SK-N-MC (cell line): ENCODE measurements around the gene DDHD1.

ENCODE experiments used
- EZH2 ChIP-seq: fragments of 200-600 bp; sonication (generic); IDR thresholded peaks from one replicate; pipeline ENCODE4 v1.6.1; 2017; ENCODE audit warnings: antibody characterized with exemption
- FOXP2 ChIP-seq: optimal IDR thresholded peaks from 2 replicates; pipeline ENCODE3; 2011; ENCODE audit warnings: mild to moderate bottlenecking, moderate library complexity; ENCODE audit not compliant: insufficient read depth; ENCODE audit errors: extremely low read length, control extremely low read depth
- POLR2AphosphoS5 ChIP-seq: IDR thresholded peaks from 2 replicates; pipeline ENCODE4 v1.6.1; 2012; ENCODE audit warnings: mild to moderate bottlenecking, low read depth, low read length, borderline replicate concordance

DNA sequence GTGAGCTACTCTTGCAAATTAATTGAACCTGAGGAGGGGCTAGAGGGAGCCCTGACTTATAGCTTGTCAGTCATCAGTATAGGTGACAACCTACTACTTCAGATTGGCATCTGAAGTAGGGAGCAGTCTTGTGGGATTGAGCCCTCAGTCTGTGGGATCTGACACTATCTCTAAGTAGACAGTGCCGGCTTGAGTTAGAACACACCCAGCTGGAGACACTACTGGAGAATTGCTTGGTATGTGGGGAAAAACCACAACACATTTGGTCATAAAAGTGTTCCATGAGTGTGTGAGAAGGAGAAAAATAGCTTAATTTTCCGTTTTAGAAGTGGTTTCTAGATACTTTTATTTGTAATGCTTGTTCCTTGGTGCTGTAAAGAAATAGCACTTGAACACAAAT is 30.5 kb upstream of the DDHD1 start:
- TF ChIP-seq EZH2 (no peak), POLR2AphosphoS5 (no peak), FOXP2 (no peak)
